HepG2 (cell line): ENCODE data around the gene RRN3. TPM values are rescaled to one million over a fixed set of nuclear protein-coding genes. Genes with fewer than 3 reads are reported as not detected.

Experiments
- BHLHE40 ChIP-seq: IDR thresholded peaks from 2 replicates; pipeline ENCODE4 v1.6.1; 2011; ENCODE audit warnings: low read length, improper control_type of control experiment
- CAMTA2 ChIP-seq: sonication (generic); formaldehyde crosslinking; IDR thresholded peaks from 2 replicates; pipeline ENCODE4 v1.4.0; 2020; ENCODE audit warnings: mild to moderate bottlenecking, missing genetic modification reagents, borderline replicate concordance
- RELA ChIP-seq: sonication (generic); formaldehyde crosslinking; IDR thresholded peaks from 2 replicates; pipeline ENCODE4 v1.4.0; 2020; ENCODE audit warnings: missing genetic modification reagents
- RXRB ChIP-seq: IDR thresholded peaks from 2 replicates; pipeline ENCODE4 v1.6.1; 2016; ENCODE audit warnings: borderline replicate concordance, missing genetic modification reagents, missing compliant biosample characterization
- SALL1 ChIP-seq: sonication (generic); formaldehyde crosslinking; IDR thresholded peaks from 2 replicates; pipeline ENCODE4 v1.8.0; 2022; ENCODE audit warnings: mild to moderate bottlenecking, missing genetic modification reagents
- ZNF605 ChIP-seq: sonication (generic); formaldehyde crosslinking; IDR thresholded peaks from 2 replicates; pipeline ENCODE4 v1.8.0; 2022; ENCODE audit warnings: mild to moderate bottlenecking, missing genetic modification reagents
- ZNF672 ChIP-seq: sonication (generic); formaldehyde crosslinking; IDR thresholded peaks from 2 replicates; pipeline ENCODE4 v1.8.1; 2022; ENCODE audit warnings: missing genetic modification reagents
- ZNF761 ChIP-seq: sonication (generic); formaldehyde crosslinking; conservative IDR thresholded peaks from 2 replicates; pipeline ENCODE4 v1.4.0; 2020; ENCODE audit warnings: mild to moderate bottlenecking, missing genetic modification reagents
- ZNF792 ChIP-seq: IDR thresholded peaks from 2 replicates; pipeline ENCODE4 v1.6.1; 2016
- ZNF883 ChIP-seq: sonication (generic); formaldehyde crosslinking; IDR thresholded peaks from 2 replicates; pipeline ENCODE4 v1.5.1; 2020; ENCODE audit warnings: mild to moderate bottlenecking, missing genetic modification reagents; ENCODE audit errors: not compliant biosample characterization
- ZSCAN31 ChIP-seq: sonication (generic); formaldehyde crosslinking; IDR thresholded peaks from 2 replicates; pipeline ENCODE4 v1.5.0; 2020; ENCODE audit warnings: low read depth, mild to moderate bottlenecking, missing genetic modification reagents
- polyA plus RNA-seq, 8 experiments: library from polyadenylated mRNA; depleted of rRNA in 3 of 8; stranded (reverse) in 7 of 8; unstranded in 1 of 8; fragments of >200 nt; fragmentation: Illumina TruSeq in 4 of 8; extraction: Trizol in 4 of 8; gene quantifications; 2 replicates each; pipeline versions ENCODE4 v1.2.1 to v1.2.3, GENCODE V29; 2011 to 2016; ENCODE audit warnings: low read depth in 4 of 8, missing spikeins in 1 of 8, mixed read lengths in 1 of 8; ENCODE audit not compliant: insufficient read depth in 1 of 8
- total RNA-seq, 5 experiments: library from RNA; depleted of rRNA; stranded (reverse); fragments of >200 nt; fragmentation: Illumina TruSeq; extraction: Trizol; gene quantifications; 2 replicates each; pipeline ENCODE4 v1.2.3, GENCODE V29; 2016; ENCODE audit warnings: low read depth in 1 of 5
- TF ChIP-seq, protein P1 (sequence below): sonication (generic); formaldehyde crosslinking; conservative IDR thresholded peaks from 2 replicates; pipeline ENCODE4 v1.8.1; 2023; ENCODE audit warnings: missing genetic modification reagents
- TF ChIP-seq, protein P2 (sequence below), 2 experiments: sonication (generic) in 1 of 2; formaldehyde crosslinking in 1 of 2; IDR thresholded peaks; 2 replicates each; pipeline versions ENCODE4 v1.6.1 to v1.9.0; 2014 to 2022; ENCODE audit warnings: antibody characterized with exemption in 1 of 2, borderline replicate concordance in 1 of 2, inconsistent platforms in 1 of 2, low read depth in 1 of 2, missing genetic modification reagents in 1 of 2
- TF ChIP-seq, protein P3 (sequence below): sonication (generic); formaldehyde crosslinking; IDR thresholded peaks from 2 replicates; pipeline ENCODE4 v1.4.0; 2020; ENCODE audit warnings: missing genetic modification reagents, mild to moderate bottlenecking, borderline replicate concordance
- TF ChIP-seq, protein P4 (sequence below): IDR thresholded peaks from 2 replicates; pipeline ENCODE4 v1.6.1; 2016; ENCODE audit warnings: missing biosample characterization, missing genetic modification reagents, low read depth
- TF ChIP-seq, protein P5 (sequence below): sonication (generic); formaldehyde crosslinking; IDR thresholded peaks from 2 replicates; pipeline ENCODE4 v1.8.0; 2022; ENCODE audit warnings: missing genetic modification reagents, mild to moderate bottlenecking, borderline replicate concordance

The RRN3 gene
- total and polyA plus RNA-seq, 2 of the 13 experiments (the other 11 are each of a cell fraction or from before 2014, with no cell fraction given): 45.8 to 67.0 TPM

DNA sequence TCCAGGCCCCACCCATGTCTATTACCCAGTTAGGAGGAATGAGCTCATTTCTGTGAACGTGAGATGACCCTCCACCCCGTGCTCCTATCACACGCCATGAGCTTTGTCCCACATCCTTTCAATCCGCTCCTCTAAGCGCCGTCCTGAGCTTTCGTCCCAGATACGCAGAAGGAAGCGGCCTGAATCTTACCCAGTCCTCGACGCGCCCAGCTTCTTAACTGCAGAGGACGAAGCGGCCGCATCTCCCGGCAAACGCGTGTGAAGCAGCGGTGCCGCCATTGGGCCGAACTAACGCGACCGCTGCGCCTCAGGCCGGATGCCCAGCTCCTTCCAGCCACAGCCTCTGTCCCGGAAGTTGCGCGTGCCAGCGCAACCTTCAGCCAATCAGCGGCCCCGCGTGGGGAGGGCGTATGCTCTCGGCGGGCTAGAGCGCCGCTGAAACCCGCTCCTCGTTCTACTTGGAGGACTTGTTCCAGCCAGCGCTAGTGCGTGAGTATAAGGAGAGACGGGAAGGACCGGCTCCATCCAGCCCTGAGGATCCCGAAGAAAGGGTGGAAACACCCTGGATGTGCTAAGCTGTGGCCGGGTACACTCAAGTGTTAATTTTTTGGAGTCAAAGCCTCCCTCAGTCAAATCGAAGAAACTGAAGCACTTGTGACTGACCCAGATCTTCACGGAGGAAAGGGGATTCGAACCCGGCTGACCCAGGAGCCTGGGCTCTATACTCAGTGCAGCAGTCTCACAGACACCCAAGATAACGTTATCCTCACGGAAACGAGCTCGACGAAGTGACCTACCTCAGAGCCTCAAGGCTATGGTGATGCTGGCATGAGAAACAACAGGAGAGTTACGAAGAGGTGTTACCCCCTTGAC is at the start of gene RRN3 (continued):
- TF ChIP-seq, protein P1, sequence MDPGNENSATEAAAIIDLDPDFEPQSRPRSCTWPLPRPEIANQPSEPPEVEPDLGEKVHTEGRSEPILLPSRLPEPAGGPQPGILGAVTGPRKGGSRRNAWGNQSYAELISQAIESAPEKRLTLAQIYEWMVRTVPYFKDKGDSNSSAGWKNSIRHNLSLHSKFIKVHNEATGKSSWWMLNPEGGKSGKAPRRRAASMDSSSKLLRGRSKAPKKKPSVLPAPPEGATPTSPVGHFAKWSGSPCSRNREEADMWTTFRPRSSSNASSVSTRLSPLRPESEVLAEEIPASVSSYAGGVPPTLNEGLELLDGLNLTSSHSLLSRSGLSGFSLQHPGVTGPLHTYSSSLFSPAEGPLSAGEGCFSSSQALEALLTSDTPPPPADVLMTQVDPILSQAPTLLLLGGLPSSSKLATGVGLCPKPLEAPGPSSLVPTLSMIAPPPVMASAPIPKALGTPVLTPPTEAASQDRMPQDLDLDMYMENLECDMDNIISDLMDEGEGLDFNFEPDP (CRISPR knock-in tag): 0 out of 2 replicates have a peak, but pooled peaks have one; percentile 80
- TF ChIP-seq SALL1 (CRISPR knock-in tag) (peak; percentile 97), ZNF883 (CRISPR knock-in tag) (peak; percentile 94), RELA (CRISPR knock-in tag) (peak; percentile 85; the same call in 1 of the 2 replicates), ZSCAN31 (CRISPR knock-in tag) (peak; percentile 96), ZNF761 (CRISPR knock-in tag) (peak; percentile 94), ZNF672 (CRISPR knock-in tag) (peak; percentile 40; the same call in 1 of the 2 replicates), BHLHE40 (peak; percentile 91), ZNF792 (CRISPR knock-in tag) (peak; percentile 91), RXRB (CRISPR knock-in tag) (peak; percentile 95), ZNF605 (CRISPR knock-in tag) (peak; percentile 77; the same call in 1 of the 2 replicates), CAMTA2 (0 out of 2 replicates have a peak, but pooled peaks have one; percentile 62)
- TF ChIP-seq, protein P2, sequence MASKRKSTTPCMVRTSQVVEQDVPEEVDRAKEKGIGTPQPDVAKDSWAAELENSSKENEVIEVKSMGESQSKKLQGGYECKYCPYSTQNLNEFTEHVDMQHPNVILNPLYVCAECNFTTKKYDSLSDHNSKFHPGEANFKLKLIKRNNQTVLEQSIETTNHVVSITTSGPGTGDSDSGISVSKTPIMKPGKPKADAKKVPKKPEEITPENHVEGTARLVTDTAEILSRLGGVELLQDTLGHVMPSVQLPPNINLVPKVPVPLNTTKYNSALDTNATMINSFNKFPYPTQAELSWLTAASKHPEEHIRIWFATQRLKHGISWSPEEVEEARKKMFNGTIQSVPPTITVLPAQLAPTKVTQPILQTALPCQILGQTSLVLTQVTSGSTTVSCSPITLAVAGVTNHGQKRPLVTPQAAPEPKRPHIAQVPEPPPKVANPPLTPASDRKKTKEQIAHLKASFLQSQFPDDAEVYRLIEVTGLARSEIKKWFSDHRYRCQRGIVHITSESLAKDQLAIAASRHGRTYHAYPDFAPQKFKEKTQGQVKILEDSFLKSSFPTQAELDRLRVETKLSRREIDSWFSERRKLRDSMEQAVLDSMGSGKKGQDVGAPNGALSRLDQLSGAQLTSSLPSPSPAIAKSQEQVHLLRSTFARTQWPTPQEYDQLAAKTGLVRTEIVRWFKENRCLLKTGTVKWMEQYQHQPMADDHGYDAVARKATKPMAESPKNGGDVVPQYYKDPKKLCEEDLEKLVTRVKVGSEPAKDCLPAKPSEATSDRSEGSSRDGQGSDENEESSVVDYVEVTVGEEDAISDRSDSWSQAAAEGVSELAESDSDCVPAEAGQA (IDR thresholded peaks at IDR 0.05; ENCODE audit: low read depth): peak; percentile 90
- TF ChIP-seq, protein P2 (CRISPR knock-in tag; IDR thresholded peaks at IDR 0.05; ENCODE audit: borderline replicate concordance): peak; percentile 93; the same call in 1 of the 2 replicates
- TF ChIP-seq, protein P3, sequence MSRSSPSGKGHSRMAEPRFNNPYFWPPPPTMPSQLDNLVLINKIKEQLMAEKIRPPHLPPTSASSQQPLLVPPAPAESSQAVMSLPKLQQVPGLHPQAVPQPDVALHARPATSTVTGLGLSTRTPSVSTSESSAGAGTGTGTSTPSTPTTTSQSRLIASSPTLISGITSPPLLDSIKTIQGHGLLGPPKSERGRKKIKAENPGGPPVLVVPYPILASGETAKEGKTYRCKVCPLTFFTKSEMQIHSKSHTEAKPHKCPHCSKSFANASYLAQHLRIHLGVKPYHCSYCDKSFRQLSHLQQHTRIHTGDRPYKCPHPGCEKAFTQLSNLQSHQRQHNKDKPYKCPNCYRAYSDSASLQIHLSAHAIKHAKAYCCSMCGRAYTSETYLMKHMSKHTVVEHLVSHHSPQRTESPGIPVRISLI (CRISPR knock-in tag): peak; percentile 66; the same call in 1 of the 2 replicates
- TF ChIP-seq, protein P4, sequence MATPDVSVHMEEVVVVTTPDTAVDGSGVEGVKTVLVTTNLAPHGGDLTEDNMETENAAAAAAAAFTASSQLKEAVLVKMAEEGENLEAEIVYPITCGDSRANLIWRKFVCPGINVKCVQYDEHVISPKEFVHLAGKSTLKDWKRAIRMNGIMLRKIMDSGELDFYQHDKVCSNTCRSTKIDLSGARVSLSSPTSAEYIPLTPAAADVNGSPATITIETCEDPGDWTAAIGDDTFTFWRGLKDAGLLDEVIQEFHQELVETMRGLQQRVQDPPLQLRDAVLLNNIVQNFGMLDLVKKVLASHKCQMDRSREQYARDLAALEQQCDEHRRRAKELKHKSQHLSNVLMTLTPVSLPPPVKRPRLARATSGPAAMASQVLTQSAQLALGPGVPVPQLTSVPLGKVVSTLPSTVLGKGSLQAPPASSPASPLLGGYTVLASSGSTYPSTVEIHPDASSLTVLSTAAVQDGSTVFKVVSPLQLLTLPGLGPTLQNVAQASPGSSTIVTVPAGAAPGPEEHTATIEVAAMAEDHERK: peak; percentile 75
- TF ChIP-seq, protein P5, sequence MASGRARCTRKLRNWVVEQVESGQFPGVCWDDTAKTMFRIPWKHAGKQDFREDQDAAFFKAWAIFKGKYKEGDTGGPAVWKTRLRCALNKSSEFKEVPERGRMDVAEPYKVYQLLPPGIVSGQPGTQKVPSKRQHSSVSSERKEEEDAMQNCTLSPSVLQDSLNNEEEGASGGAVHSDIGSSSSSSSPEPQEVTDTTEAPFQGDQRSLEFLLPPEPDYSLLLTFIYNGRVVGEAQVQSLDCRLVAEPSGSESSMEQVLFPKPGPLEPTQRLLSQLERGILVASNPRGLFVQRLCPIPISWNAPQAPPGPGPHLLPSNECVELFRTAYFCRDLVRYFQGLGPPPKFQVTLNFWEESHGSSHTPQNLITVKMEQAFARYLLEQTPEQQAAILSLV (CRISPR knock-in tag): peak; percentile 91
